ENCODE results near the gene TRMT1. TPM values are rescaled to one million over a fixed set of nuclear protein-coding genes. Genes with fewer than 3 reads are reported as not detected.

The TRMT1 gene
- total RNA-seq, 1 donor from 2014 or later, result 40.0 TPM

- DNase-seq (ENCODE audit: extremely low read depth, low read depth, low spot score), result no peak
Measured at GRCh38 chr19:13092606-13093235, 23.8 kb downstream of the TRMT1 start.

DNA sequence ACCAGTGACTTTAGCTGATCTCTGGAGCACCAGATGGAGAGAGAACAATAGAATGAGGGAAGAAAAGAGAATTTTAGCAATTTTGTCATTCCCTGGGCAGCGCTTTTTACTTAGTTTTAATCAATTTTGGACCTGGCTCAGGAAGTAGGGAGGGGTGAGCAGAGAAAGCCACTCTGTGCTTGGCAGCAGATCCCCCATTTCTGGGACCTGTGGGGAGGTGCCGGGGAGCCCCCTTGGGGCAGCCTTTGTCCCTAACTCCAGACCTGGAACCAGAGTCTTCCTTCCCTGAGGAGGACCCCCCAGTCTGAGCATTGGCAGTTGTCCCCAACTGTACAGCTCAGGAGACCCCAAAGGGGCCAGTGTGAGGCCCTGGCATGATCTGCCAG, 24.4 kb downstream of the TRMT1 start:
- DNase-seq (ENCODE audit: extremely low read depth, low read depth, low spot score), result no peak

DNA sequence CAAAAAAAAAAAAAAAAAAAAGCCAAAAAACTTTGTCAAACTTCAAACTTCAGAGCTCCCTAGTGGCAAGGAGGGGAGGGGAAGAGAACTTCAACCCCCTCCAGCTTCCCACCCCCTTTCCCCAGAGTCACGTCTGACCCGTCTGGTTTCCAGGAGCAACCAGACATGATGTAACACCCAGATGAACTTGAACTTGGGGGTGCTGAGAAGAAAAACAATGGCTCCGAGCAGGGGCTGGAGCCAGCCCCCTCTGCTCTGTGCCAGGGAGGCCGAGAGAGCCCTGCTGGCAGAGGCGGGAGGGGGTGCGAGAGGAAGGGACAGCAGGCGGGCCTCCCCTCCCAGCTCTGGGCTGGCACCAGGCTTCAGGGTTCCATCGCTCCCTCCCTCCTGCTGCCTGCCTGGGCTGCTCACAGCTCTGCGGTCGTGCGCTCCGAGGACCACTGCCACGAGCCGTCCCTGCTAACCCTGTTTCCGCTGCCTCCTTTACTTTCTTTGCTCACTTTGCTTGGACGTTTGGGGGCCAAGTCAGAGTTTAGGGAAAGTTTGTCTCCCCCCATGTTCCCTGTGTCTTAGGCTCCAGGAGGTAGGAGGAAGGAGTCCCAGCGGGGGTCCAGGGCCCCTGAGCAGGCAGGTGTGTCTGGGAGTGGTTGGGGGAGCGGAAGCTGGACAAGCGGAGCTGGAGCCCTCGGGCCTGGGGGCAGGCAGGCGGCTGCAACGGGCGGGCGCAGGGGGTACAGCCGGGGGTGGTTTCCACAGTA, 25.0 kb downstream of the TRMT1 start:
- DNase-seq (ENCODE audit: extremely low read depth, low read depth, low spot score), result no peak

DNA sequence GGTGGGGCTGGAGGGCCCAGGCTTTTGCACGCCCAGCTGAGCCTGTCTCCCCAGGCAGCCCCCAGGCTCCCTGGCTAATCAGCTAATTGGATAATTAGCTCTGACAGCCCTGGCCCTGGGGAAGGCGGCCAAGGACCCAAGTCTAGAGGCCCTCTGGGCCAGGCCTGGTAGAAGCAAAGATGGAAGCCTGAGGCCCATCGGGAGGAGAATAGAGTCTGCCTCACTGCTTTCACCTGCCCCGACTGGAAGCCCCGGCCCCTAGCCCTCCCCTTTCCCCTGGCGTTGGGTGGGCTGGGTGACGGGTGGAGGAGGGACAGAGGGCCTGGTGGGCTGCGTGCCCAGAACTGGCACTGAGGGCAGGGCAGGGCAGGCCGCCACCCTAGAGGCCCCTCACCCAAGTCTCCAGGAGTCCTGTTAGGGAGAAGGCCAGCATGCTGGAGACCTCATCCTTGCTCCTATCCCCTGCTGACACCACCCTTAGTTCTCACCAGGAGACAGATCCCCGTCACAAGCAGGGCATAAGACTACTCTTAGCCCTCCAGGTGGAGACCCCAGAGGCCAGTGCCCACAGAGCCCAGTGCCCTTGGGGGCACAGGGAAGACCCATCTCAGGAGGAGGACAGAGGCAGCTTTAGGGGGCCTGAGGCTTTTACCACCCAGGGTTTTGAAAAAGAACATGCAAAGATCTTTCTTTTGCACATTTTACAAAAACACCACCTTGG, 25.9 kb downstream of the TRMT1 start:
- DNase-seq (ENCODE audit: extremely low read depth, low read depth, low spot score), result no peak

GRCh38 chr19:13089857-13090507, 26.6 kb downstream of the TRMT1 start:
- DNase-seq (ENCODE audit: extremely low read depth, low read depth, low spot score), result no peak

DNA sequence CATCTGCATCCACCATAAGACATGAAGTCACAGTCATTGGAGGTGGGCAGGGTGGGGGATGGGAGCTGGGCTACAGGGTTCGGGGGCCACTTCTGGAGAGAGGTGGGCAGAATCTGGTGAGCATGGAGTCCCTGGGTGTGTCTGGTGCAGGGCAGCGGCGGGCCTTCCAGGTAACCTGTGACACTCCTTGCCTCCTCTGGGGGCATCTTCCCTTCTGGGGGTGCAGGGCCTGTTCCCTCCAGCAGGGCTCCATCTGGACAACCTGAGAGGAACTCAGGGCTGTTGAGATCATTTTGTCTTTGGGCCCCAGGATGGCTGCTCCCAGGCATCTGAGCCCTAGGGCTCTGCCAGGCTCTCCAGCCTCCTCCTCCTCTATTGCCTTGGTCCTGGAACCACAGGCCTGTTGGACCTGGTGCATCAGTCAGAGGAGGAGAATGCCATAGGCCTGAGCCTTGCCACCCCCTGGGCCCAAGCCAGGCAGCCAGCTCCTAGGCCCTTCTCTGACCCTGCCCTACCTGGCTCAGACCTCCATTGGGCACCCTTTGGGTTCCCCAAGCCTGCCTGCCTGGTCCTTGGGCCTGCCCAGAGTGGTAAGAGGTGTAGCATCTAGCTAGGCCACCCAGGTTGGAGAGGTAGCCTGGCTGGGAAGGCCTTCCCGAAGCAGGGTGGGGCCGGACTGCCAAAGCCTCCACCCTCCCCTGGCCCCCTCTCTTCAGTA, 27.2 kb downstream of the TRMT1 start:
- no peak for DNase-seq (ENCODE audit: extremely low read depth, low read depth, low spot score)

- no peak for DNase-seq (ENCODE audit: extremely low read depth, low read depth, low spot score)
Measured at GRCh38 chr19:13087795-13088537, 28.6 kb downstream of the TRMT1 start.

- DNase-seq (ENCODE audit: extremely low read depth, low read depth, low spot score), result no peak
Measured at GRCh38 chr19:13087295-13087694, 29.2 kb downstream of the TRMT1 start.

- DNase-seq (ENCODE audit: extremely low read depth, low read depth, low spot score), result no peak
Measured at GRCh38 chr19:13086341-13086740, 30.2 kb downstream of the TRMT1 start.

DNA sequence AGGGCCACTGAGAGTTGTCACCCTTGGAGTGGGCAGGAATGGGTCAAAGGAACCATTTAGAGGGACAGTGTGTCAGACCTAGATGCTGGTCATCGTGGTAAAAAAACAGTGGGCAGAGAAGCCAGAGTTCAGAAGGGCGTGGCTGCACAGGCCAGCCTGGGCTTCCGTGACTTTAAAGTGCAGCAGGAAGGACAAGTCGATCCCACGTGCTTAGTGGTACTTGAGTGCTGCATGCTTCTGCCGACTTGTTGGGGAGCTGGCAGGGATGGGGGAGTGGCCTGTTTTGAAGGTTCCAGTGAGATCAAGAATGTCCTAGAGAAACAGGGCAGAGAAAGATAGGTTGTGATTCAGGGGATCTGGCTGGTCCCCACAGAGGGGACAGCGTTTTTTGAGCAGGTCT, 30.9 kb downstream of the TRMT1 start:
- no peak for DNase-seq (ENCODE audit: extremely low read depth, low read depth, low spot score)

DNA sequence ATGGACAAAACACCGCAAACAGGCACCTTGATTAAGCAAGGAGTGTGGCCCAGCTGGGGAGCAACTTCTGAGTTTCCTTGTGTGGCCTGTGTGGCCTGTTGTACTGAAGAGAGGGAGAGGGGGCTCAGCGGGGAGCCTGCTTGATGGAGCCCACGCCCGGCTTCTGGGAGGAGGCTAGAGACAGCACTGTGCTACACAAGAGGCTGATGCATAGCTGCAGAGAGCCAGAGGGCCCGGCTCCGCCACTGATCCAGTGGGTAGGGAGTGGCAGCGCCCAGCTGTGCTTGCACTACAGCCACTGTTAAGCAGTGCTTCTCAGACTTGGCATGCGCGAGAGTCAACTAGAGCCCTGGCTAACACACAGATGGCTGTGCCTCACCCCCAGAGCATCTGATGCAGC, 32.9 kb downstream of the TRMT1 start:
- DNase-seq (ENCODE audit: extremely low read depth, low read depth, low spot score), result no peak

- DNase-seq (ENCODE audit: extremely low read depth, low read depth, low spot score), result no peak
Measured at GRCh38 chr19:13083008-13083404, 33.5 kb downstream of the TRMT1 start.

GRCh38 chr19:13082192-13083007, 34.1 kb downstream of the TRMT1 start:
- DNase-seq (ENCODE audit: extremely low read depth, low read depth, low spot score), result no peak

DNA sequence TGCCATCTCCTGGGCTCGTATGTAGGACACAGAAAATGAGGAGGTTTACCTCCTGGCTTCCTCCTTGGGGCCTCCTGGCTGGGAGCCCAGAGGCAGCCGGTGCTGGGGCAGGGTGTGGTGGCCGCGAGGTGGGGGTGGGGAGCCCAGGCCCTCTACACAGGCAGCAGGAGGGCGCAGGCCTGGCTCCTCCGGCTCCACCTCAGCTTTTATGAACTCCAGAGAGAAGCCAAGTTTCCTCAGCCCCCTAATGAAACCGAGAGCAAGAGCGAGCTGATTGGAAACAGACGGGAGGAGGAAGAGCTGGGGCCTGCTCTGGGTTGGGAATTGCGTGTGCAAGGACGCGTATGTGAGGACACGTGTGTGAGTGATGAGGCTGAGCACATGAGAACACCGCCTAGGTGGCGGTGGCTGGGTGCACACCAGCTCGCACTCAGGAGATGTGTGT, 37.0 kb downstream of the TRMT1 start:
- no peak for DNase-seq (ENCODE audit: extremely low read depth, low read depth, low spot score)

- DNase-seq (ENCODE audit: extremely low read depth, low read depth, low spot score), result no peak
Measured at GRCh38 chr19:13078897-13079541, 37.5 kb downstream of the TRMT1 start.

DNA sequence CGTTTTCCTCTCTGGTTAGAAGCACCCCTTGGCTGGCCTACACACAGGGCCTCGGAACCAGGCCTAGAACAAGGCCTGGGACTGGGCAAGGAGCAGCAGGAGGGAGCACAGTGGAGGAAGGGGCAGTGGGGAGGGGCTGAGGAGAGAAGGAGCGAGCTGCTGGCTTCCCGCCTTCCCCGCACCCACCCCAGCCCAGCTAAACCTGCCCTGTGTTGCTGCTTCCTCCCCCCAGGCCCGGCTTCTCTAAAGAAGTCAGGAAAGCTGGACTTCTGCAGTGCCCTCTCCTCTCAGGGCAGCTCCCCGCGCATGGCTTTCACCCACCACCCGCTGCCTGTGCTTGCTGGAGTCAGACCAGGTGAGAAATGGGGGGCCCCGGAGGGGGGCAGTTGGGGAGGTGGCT, 38.2 kb downstream of the TRMT1 start:
- no peak for DNase-seq (ENCODE audit: extremely low read depth, low read depth, low spot score)

- no peak for DNase-seq (ENCODE audit: extremely low read depth, low read depth, low spot score)
Measured at GRCh38 chr19:13077240-13077639, 39.3 kb downstream of the TRMT1 start.

DNA sequence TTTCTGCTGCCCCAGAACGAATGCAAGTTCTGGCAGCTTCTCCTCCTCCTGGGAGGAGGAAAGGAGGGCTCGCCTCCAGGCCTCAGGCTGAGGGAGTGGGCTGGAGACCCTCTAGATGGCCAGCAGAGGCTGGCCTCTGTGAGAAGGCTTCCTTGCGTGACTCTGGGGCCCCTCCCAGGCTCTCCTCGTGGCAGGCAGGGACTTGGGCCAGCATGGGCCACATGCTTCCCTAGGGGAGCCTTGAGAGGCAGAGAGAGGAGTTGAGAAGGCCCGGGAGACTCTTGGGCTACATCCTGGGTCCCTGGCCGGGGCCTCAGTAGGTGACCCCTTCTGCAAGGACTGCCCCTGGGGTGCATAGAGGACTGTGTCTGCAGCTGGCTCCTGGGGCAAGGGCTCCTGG, 39.8 kb downstream of the TRMT1 start:
- no peak for DNase-seq (ENCODE audit: extremely low read depth, low read depth, low spot score)

DNA sequence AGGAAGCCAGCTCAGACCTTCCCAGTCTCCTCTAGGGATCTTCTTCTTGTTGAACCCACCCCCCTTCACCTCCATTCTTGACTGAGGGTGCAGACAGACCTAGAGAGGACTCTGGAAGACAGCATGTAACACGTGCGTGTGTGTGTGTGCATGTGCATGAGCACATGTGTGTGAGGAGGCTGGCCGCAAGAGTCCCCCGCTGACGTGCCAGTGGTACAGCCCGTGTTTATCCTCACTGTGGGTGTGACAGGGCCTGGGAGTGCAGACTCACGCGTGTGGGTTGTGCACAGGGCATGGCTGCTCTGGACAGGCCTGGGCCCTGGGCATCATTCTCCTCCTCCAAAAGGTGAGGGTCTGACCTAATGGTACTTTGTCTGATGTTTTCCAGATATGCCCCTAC, 40.2 kb downstream of the TRMT1 start:
- no peak for DNase-seq (ENCODE audit: extremely low read depth, low read depth, low spot score)

Data from glomerular endothelial cell (primary cell).